Hepatocyte (in vitro differentiated cells): ENCODE data around the gene LIPA.

Experiments
- CTCF ChIP-seq: fragments of 200-600 bp; sonication (generic); IDR thresholded peaks from 2 replicates; pipeline ENCODE4 v1.5.1; 2016; ENCODE audit warnings: antibody characterized with exemption, mild to moderate bottlenecking; ENCODE audit not compliant: poor library complexity
- EZH2 ChIP-seq: fragments of 200-600 bp; sonication (generic); IDR thresholded peaks from 2 replicates; pipeline ENCODE4 v1.6.1; 2016; ENCODE audit warnings: antibody characterized with exemption, mild to moderate bottlenecking, borderline replicate concordance

GRCh38 chr10:89297356-89297755 lies 45.8 kb upstream of the LIPA start:
- TF ChIP-seq CTCF: no peak
- no peak for TF ChIP-seq EZH2
